Panc1 (cell line): Measurements from ENCODE around the gene FSHR. TPM values are rescaled to one million over a fixed set of nuclear protein-coding genes. Genes with fewer than 3 reads are reported as not detected.

Experiments used
- ATAC-seq: fragments of 200-7000 bp; cut with Tn5 transposase; 2 replicates; pipeline ENCODE4 v1.9.1; 2020; ENCODE audit warnings: mild to moderate bottlenecking, moderate library complexity
- BruUV-seq: library from RNA; stranded (reverse); fragments of 400-500 nt; replicated peaks from 2 replicates; lab custom pipeline; 2021; lab: Mats Ljungman, UMichigan
- CTCF ChIA-PET: fragments of 300-600 bp; sonication (Branson Sonifier 250); formaldehyde crosslinking; loops from one replicate; lab custom pipeline; 2022; ENCODE audit warnings: antibody characterized with exemption; lab: Charles Lee
- POLR2A ChIA-PET: fragments of 300-600 bp; sonication (Branson Sonifier 250); formaldehyde crosslinking; loops from one replicate; lab custom pipeline; 2022; ENCODE audit warnings: antibody characterized with exemption; lab: Charles Lee
- DNase-seq: peaks from one replicate; pipeline ENCODE4 v3.0.0-alpha.2; 2010; ENCODE audit warnings: low read depth, low spot score
- H3K27ac ChIP-seq: 2 replicates; pipeline ENCODE4 v1.5.1; 2011; ENCODE audit warnings: mild to moderate bottlenecking, low read length, inconsistent platforms
- H3K27me3 ChIP-seq: fragments of 200-500 bp; sonication (Bioruptor generic); 2 replicates; pipeline ENCODE4 v1.6.0; 2014; ENCODE audit warnings: low read length, inconsistent platforms; ENCODE audit not compliant: control insufficient read depth, insufficient read depth
- H3K36me3 ChIP-seq: fragments of 200-500 bp; sonication (Bioruptor generic); 2 replicates; pipeline ENCODE4 v1.5.1; 2014; ENCODE audit warnings: inconsistent platforms, mild to moderate bottlenecking, low read length, moderate library complexity; ENCODE audit not compliant: control insufficient read depth, insufficient read depth
- H3K4me1 ChIP-seq: 2 replicates; pipeline ENCODE4 v1.5.1; 2011; ENCODE audit warnings: inconsistent platforms, mild to moderate bottlenecking, low read length, moderate library complexity; ENCODE audit not compliant: control insufficient read depth, insufficient read depth
- H3K4me3 ChIP-seq, 2 experiments: 2 replicates each; pipeline ENCODE4 v1.5.1; 2011 to 2012; ENCODE audit warnings: low read depth in 2 of 2, low read length in 2 of 2, mild to moderate bottlenecking in 2 of 2, inconsistent platforms in 1 of 2, moderate library complexity in 1 of 2
- H3K9me3 ChIP-seq: fragments of 200-500 bp; sonication (Bioruptor generic); 2 replicates; pipeline ENCODE4 v1.5.1; 2014; ENCODE audit warnings: low read depth, mild to moderate bottlenecking, inconsistent platforms, low read length, moderate library complexity; ENCODE audit not compliant: control insufficient read depth, insufficient read depth
- CTCF ChIP-seq: fragments of 450-650 bp; IDR thresholded peaks from 2 replicates; pipeline ENCODE4 v1.5.1; 2017; ENCODE audit warnings: mild to moderate bottlenecking
- POLR2AphosphoS5 ChIP-seq: IDR thresholded peaks from 2 replicates; pipeline ENCODE4 v1.6.1; 2012; ENCODE audit warnings: mild to moderate bottlenecking, low read depth, low read length, moderate library complexity
- REST ChIP-seq, 2 experiments: IDR thresholded peaks; 2 replicates each; pipeline ENCODE4 v1.6.1; 2011 to 2012; ENCODE audit warnings: low read depth in 2 of 2, control low read depth in 1 of 2, low read length in 1 of 2, mild to moderate bottlenecking in 1 of 2, moderate library complexity in 1 of 2; ENCODE audit not compliant: insufficient read depth in 1 of 2
- SIN3A ChIP-seq: IDR thresholded peaks from 2 replicates; pipeline ENCODE4 v1.6.1; 2012; ENCODE audit warnings: low read depth, mild to moderate bottlenecking, low read length, moderate library complexity, borderline replicate concordance; ENCODE audit not compliant: insufficient read depth
- TCF7L2 ChIP-seq: IDR thresholded peaks from 2 replicates; pipeline ENCODE4 v1.6.1; 2011; ENCODE audit warnings: mild to moderate bottlenecking, low read depth, low read length, inconsistent platforms
- in situ Hi-C: cut with HindIII; loops from 2 replicates; pipeline ENCODE4 v1.10.0; 2016; ENCODE audit warnings: low sequenced_read_pairs, low pct_unique_long_range_greater_than_20kb
- intact Hi-C: fragments of 100-400 bp; cut with micrococcal nuclease; formaldehyde crosslinking; loops from one replicate; pipeline ENCODE4 v1.10.0; 2022; ENCODE audit not compliant: unreplicated experiment
- total RNA-seq: library from RNA; stranded (reverse); gene quantifications from one replicate; pipeline ENCODE4 v1.2.1, GENCODE V29; 2021; ENCODE audit not compliant: unreplicated experiment

FSHR gene
- total RNA-seq, 1 experiment from 2014 or later, result not detected

- no peak overlapping the region for H3K27ac ChIP-seq
- H3K4me1 ChIP-seq, result no peaks in the 10 kb centered on the region
- TF ChIP-seq POLR2AphosphoS5 (no peak), CTCF (no peak), SIN3A (no peak), REST (IDR thresholded peaks at IDR 0.05; ENCODE audit: insufficient read depth in 1 of 2, low read depth in 2 of 2, low read length in 1 of 2) (no peak), TCF7L2 (no peak)
- POLR2A ChIA-PET, result no interaction called here
- H3K9me3 ChIP-seq, result no peaks in the 10 kb centered on the region
- DNase-seq (no peak), ATAC-seq (no peak)
- intact Hi-C loops, result no loop called here
- H3K4me3 ChIP-seq, result no peak overlapping the region
- H3K36me3 ChIP-seq, result no peaks in the 10 kb centered on the region
- H3K27me3 ChIP-seq, result no peaks in the 10 kb centered on the region
- CTCF ChIA-PET, result no interaction called here
- in situ Hi-C loops, result no loop called here
- BruUV-seq, result no TSS peak
Measured at GRCh38 chr2:49026706-49027105, 127.6 kb downstream of the FSHR start.

- DNase-seq (no peak), ATAC-seq (no peak)
- ChIA-PET POLR2A (no interaction called here), CTCF (no interaction called here)
- Histone ChIP-seq H3K4me1 (no peaks in the 10 kb centered on the region), H3K9me3 (no peaks in the 10 kb centered on the region), H3K27me3 (no peaks in the 10 kb centered on the region), H3K27ac (no peak overlapping the region), H3K4me3 (no peak overlapping the region), H3K36me3 (no peaks in the 10 kb centered on the region)
- in situ Hi-C loops (no loop called here), intact Hi-C loops (no loop called here)
- no TSS peak for BruUV-seq
- no peak for TF ChIP-seq TCF7L2
- TF ChIP-seq CTCF, result no peak
- no peak for TF ChIP-seq REST (IDR thresholded peaks at IDR 0.05; ENCODE audit: insufficient read depth in 1 of 2, low read depth in 2 of 2, low read length in 1 of 2)
- TF ChIP-seq POLR2AphosphoS5, result no peak
- no peak for TF ChIP-seq SIN3A
Measured at GRCh38 chr2:49021271-49021670, 133.0 kb downstream of the FSHR start.
